Endothelial cell of umbilical vein (primary cell): ENCODE measurements around the gene STT3B.

Experiments
- CTCF ChIP-seq, 2 donors: IDR thresholded peaks; 1 replicate in 1 of 2; 2 replicates in 1 of 2; pipeline ENCODE4 v1.5.1; 2011; ENCODE audit warnings: low read length in 2 of 2, mild to moderate bottlenecking in 2 of 2, moderate library complexity in 2 of 2, control low read depth in 1 of 2, inconsistent platforms in 1 of 2, low read depth in 1 of 2; ENCODE audit not compliant: insufficient read depth in 1 of 2; ENCODE audit errors: extremely low read depth in 1 of 2
- EZH2 ChIP-seq: IDR thresholded peaks from 2 replicates; pipeline ENCODE4 v1.6.1; 2012; ENCODE audit warnings: borderline replicate concordance, low read depth, mild to moderate bottlenecking, moderate library complexity, low read length, inconsistent platforms; ENCODE audit not compliant: severe bottlenecking
- JUN ChIP-seq: IDR thresholded peaks from 2 replicates; pipeline ENCODE4 v1.6.1; 2011; ENCODE audit warnings: borderline replicate concordance, low read depth; ENCODE audit not compliant: insufficient read length, insufficient read depth
- MAX ChIP-seq: IDR thresholded peaks from 2 replicates; pipeline ENCODE4 v1.6.1; 2011; ENCODE audit not compliant: insufficient read depth, insufficient read length
- MYC ChIP-seq: IDR thresholded peaks from one replicate; pipeline ENCODE4 v1.6.1; 2011; ENCODE audit warnings: mild to moderate bottlenecking, low read depth, low read length
- POLR2A ChIP-seq: IDR thresholded peaks from 2 replicates; pipeline ENCODE4 v1.6.1; 2012; ENCODE audit warnings: low read depth, mild to moderate bottlenecking, control low read depth, low read length
- POLR2AphosphoS5 ChIP-seq: IDR thresholded peaks from 2 replicates; pipeline ENCODE4 v1.6.1; 2012; ENCODE audit warnings: low read depth, mild to moderate bottlenecking, control low read depth, low read length, moderate library complexity; ENCODE audit not compliant: insufficient read depth

- TF ChIP-seq POLR2A (no peak), CTCF (IDR thresholded peaks at IDR 0.05; ENCODE audit: extremely low read depth in 1 of 2, insufficient read depth in 1 of 2, low read depth in 1 of 2, low read length in 2 of 2) (no peak), POLR2AphosphoS5 (no peak), JUN (no peak), MAX (no peak), MYC (no peak), EZH2 (no peak)
Observed at GRCh38 chr3:31546162-31546561, 13.4 kb downstream of the STT3B start.
